ENCODE results near the gene TAF11. TPM values are rescaled to one million over a fixed set of nuclear protein-coding genes. Genes with fewer than 3 reads are reported as not detected.
"Not testable (repeated sequence)": the region's sequence is repeated elsewhere in the genome, so short reads cannot be mapped to it uniquely, and the experiment has no call there.

The TAF11 gene
- polyA plus RNA-seq, 4 donors: 31.0 to 45.2 (median 38.9) TPM

- Histone ChIP-seq H3K27ac (ENCODE audit: low read depth in 1 of 3, low read length in 2 of 3) (no peak overlapping the region), H3K4me1 (ENCODE audit: control insufficient read depth in 3 of 3, insufficient read depth in 2 of 3, low read depth in 1 of 3, low read length in 2 of 3) (no peaks in the 10 kb centered on the region), H3K9me3 (ENCODE audit: control insufficient read depth in 2 of 2, insufficient read depth in 1 of 2, low read depth in 1 of 2, low read length in 1 of 2) (no peaks in the 10 kb centered on the region), H3K36me3 (ENCODE audit: control insufficient read depth in 3 of 3, insufficient read depth in 2 of 3, low read depth in 1 of 3, low read length in 3 of 3) (peaks cover 13 to 53% (median 13%) of the 10 kb centered on the region in 3 donors), H3K4me3 (ENCODE audit: low read depth in 1 of 3, low read length in 3 of 3) (no peak overlapping the region), H3K27me3 (ENCODE audit: control insufficient read depth in 3 of 3, insufficient read depth in 3 of 3, low read length in 3 of 3) (no peaks in the 10 kb centered on the region)
- FAIRE-seq (no peak), DNase-seq (no peak)
- WGBS, 3 donors: 89 to 95% (median 90%) methylated on average over 4 of the region's 4 CpGs
Measured at GRCh38 chr6:34852406-34853085, 35.3 kb downstream of the TAF11 start.

GRCh38 chr6:34851361-34851760, 36.5 kb downstream of the TAF11 start:
- Histone ChIP-seq H3K36me3 (ENCODE audit: control insufficient read depth in 3 of 3, insufficient read depth in 2 of 3, low read depth in 1 of 3, low read length in 3 of 3) (peaks cover 4 to 45% (median 8%) of the 10 kb centered on the region in 3 donors), H3K27me3 (ENCODE audit: control insufficient read depth in 3 of 3, insufficient read depth in 3 of 3, low read length in 3 of 3) (no peaks in the 10 kb centered on the region), H3K4me3 (ENCODE audit: low read depth in 1 of 3, low read length in 3 of 3) (no peak overlapping the region), H3K4me1 (ENCODE audit: control insufficient read depth in 3 of 3, insufficient read depth in 2 of 3, low read depth in 1 of 3, low read length in 2 of 3) (no peaks in the 10 kb centered on the region), H3K27ac (ENCODE audit: low read depth in 1 of 3, low read length in 2 of 3) (no peak overlapping the region), H3K9me3 (ENCODE audit: control insufficient read depth in 2 of 2, insufficient read depth in 1 of 2, low read depth in 1 of 2, low read length in 1 of 2) (no peaks in the 10 kb centered on the region)
- FAIRE-seq (no peak), DNase-seq (no peak)
- WGBS, 3 donors: 100% methylated on average over 1 of the region's 1 CpG

- 92 to 94% (median 94%) methylated on average over 6 of the region's 6 CpGs for WGBS, 3 donors
- H3K27ac ChIP-seq (ENCODE audit: low read depth in 1 of 3, low read length in 2 of 3); DNase-seq; FAIRE-seq; H3K4me3 ChIP-seq (ENCODE audit: low read depth in 1 of 3, low read length in 3 of 3); H3K9me3 ChIP-seq (ENCODE audit: control insufficient read depth in 2 of 2, insufficient read depth in 1 of 2, low read depth in 1 of 2, low read length in 1 of 2); H3K4me1 ChIP-seq (ENCODE audit: control insufficient read depth in 3 of 3, insufficient read depth in 2 of 3, low read depth in 1 of 3, low read length in 2 of 3); H3K27me3 ChIP-seq (ENCODE audit: control insufficient read depth in 3 of 3, insufficient read depth in 3 of 3, low read length in 3 of 3): not testable (repeated sequence)
- H3K36me3 ChIP-seq (ENCODE audit: control insufficient read depth in 3 of 3, insufficient read depth in 2 of 3, low read depth in 1 of 3, low read length in 3 of 3): peaks cover 1 to 39% (median 4%) of the 10 kb centered on the region in 3 donors
Measured at GRCh38 chr6:34849066-34849465, 38.8 kb downstream of the TAF11 start.

- FAIRE-seq: no peak
- Histone ChIP-seq H3K27me3 (ENCODE audit: control insufficient read depth in 3 of 3, insufficient read depth in 3 of 3, low read length in 3 of 3) (no peaks in the 10 kb centered on the region), H3K27ac (ENCODE audit: low read depth in 1 of 3, low read length in 2 of 3) (no peak overlapping the region), H3K4me1 (ENCODE audit: control insufficient read depth in 3 of 3, insufficient read depth in 2 of 3, low read depth in 1 of 3, low read length in 2 of 3) (no peaks in the 10 kb centered on the region), H3K36me3 (ENCODE audit: control insufficient read depth in 3 of 3, insufficient read depth in 2 of 3, low read depth in 1 of 3, low read length in 3 of 3) (peaks cover 0 to 37% (median 9%) of the 10 kb centered on the region in 3 donors), H3K4me3 (ENCODE audit: low read depth in 1 of 3, low read length in 3 of 3) (no peak overlapping the region), H3K9me3 (ENCODE audit: control insufficient read depth in 2 of 2, insufficient read depth in 1 of 2, low read depth in 1 of 2, low read length in 1 of 2) (no peaks in the 10 kb centered on the region)
- DNase-seq: no peak
- 95 to 98% (median 97%) methylated on average over 15 of the region's 15 CpGs for WGBS, 3 donors
Measured at GRCh38 chr6:34839666-34840352, 48.0 kb downstream of the TAF11 start.

- Histone ChIP-seq H3K9me3 (ENCODE audit: control insufficient read depth in 2 of 2, insufficient read depth in 1 of 2, low read depth in 1 of 2, low read length in 1 of 2) (no peaks in the 10 kb centered on the region), H3K36me3 (ENCODE audit: control insufficient read depth in 3 of 3, insufficient read depth in 2 of 3, low read depth in 1 of 3, low read length in 3 of 3) (peaks cover 0 to 37% (median 17%) of the 10 kb centered on the region in 3 donors), H3K27me3 (ENCODE audit: control insufficient read depth in 3 of 3, insufficient read depth in 3 of 3, low read length in 3 of 3) (no peaks in the 10 kb centered on the region), H3K27ac (ENCODE audit: low read depth in 1 of 3, low read length in 2 of 3) (no peak overlapping the region), H3K4me1 (ENCODE audit: control insufficient read depth in 3 of 3, insufficient read depth in 2 of 3, low read depth in 1 of 3, low read length in 2 of 3) (no peaks in the 10 kb centered on the region), H3K4me3 (ENCODE audit: low read depth in 1 of 3, low read length in 3 of 3) (no peak overlapping the region)
- no peak for DNase-seq
- no peak for FAIRE-seq
Measured at GRCh38 chr6:34837528-34837927, 50.3 kb downstream of the TAF11 start.

DNA sequence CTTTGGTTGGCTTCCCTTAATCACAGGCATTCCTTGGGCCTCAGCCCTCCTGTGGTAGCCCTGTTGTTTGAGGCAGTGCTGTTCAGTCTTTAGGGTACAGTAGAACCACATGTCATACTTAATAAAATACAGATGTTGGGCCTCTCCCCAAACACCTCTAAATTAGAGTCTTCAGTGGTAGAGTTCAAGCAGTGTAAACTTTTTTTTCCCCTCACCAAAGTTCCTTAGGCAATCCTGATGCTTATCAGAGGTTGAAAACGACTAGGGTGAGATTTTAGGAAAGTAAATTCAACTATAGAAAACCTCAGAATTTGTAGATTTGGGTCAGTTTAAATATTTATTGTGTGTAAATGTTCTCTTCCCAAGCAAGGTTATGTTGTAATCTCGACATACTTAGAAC, 51.4 kb downstream of the TAF11 start:
- Histone ChIP-seq H3K4me1 (ENCODE audit: control insufficient read depth in 3 of 3, insufficient read depth in 2 of 3, low read depth in 1 of 3, low read length in 2 of 3) (no peaks in the 10 kb centered on the region), H3K27me3 (ENCODE audit: control insufficient read depth in 3 of 3, insufficient read depth in 3 of 3, low read length in 3 of 3) (no peaks in the 10 kb centered on the region), H3K36me3 (ENCODE audit: control insufficient read depth in 3 of 3, insufficient read depth in 2 of 3, low read depth in 1 of 3, low read length in 3 of 3) (peaks cover 0 to 44% (median 17%) of the 10 kb centered on the region in 3 donors), H3K27ac (ENCODE audit: low read depth in 1 of 3, low read length in 2 of 3) (no peak overlapping the region), H3K9me3 (ENCODE audit: control insufficient read depth in 2 of 2, insufficient read depth in 1 of 2, low read depth in 1 of 2, low read length in 1 of 2) (no peaks in the 10 kb centered on the region), H3K4me3 (ENCODE audit: low read depth in 1 of 3, low read length in 3 of 3) (no peak overlapping the region)
- DNase-seq (no peak), FAIRE-seq (no peak)
- WGBS, 3 donors: 61 to 69% (median 63%) methylated on average over 2 of the region's 2 CpGs

DNA sequence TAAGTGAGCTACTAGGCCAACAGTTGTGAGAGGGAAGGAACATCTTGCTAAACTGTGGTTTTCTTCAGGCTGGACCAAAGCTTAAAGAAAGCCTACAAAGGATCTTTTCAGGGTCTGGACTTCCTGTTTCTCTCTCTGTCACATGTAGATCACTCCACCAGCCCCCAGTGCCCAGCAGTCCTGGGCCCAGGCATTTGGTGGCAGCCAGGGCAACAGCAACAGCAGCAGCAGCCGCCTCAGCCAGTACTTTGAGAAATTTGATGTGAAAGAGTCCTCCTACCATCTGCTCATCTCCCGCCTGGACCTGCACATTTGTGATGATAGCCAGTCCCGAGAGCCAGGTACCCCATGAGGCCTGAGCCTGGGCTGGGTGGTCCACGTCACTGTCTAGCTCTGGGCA, 51.8 kb downstream of the TAF11 start:
- H3K4me1 ChIP-seq (ENCODE audit: control insufficient read depth in 3 of 3, insufficient read depth in 2 of 3, low read depth in 1 of 3, low read length in 2 of 3): no peaks in the 10 kb centered on the region
- H3K36me3 ChIP-seq (ENCODE audit: control insufficient read depth in 3 of 3, insufficient read depth in 2 of 3, low read depth in 1 of 3, low read length in 3 of 3): peaks cover 0 to 42% (median 17%) of the 10 kb centered on the region in 3 donors
- WGBS, 3 donors: 97 to 99% (median 98%) methylated on average over 4 of the region's 4 CpGs
- DNase-seq (no peak), FAIRE-seq (no peak)
- H3K27ac ChIP-seq (ENCODE audit: low read depth in 1 of 3, low read length in 2 of 3): no peak overlapping the region
- H3K9me3 ChIP-seq (ENCODE audit: control insufficient read depth in 2 of 2, insufficient read depth in 1 of 2, low read depth in 1 of 2, low read length in 1 of 2): no peaks in the 10 kb centered on the region
- no peak overlapping the region for H3K4me3 ChIP-seq (ENCODE audit: low read depth in 1 of 3, low read length in 3 of 3)
- no peaks in the 10 kb centered on the region for H3K27me3 ChIP-seq (ENCODE audit: control insufficient read depth in 3 of 3, insufficient read depth in 3 of 3, low read length in 3 of 3)

- FAIRE-seq: no peak
- Histone ChIP-seq H3K27ac (ENCODE audit: low read depth in 1 of 3, low read length in 2 of 3) (no peak overlapping the region), H3K27me3 (ENCODE audit: control insufficient read depth in 3 of 3, insufficient read depth in 3 of 3, low read length in 3 of 3) (no peaks in the 10 kb centered on the region), H3K36me3 (ENCODE audit: control insufficient read depth in 3 of 3, insufficient read depth in 2 of 3, low read depth in 1 of 3, low read length in 3 of 3) (peaks cover 0 to 40% (median 17%) of the 10 kb centered on the region in 3 donors), H3K4me3 (ENCODE audit: low read depth in 1 of 3, low read length in 3 of 3) (no peak overlapping the region), H3K4me1 (ENCODE audit: control insufficient read depth in 3 of 3, insufficient read depth in 2 of 3, low read depth in 1 of 3, low read length in 2 of 3) (no peaks in the 10 kb centered on the region), H3K9me3 (ENCODE audit: control insufficient read depth in 2 of 2, insufficient read depth in 1 of 2, low read depth in 1 of 2, low read length in 1 of 2) (no peaks in the 10 kb centered on the region)
- no peak for DNase-seq
- 84 to 92% (median 87%) methylated on average over 4 of the region's 4 CpGs for WGBS, 3 donors
Measured at GRCh38 chr6:34834789-34835518, 52.9 kb downstream of the TAF11 start.

Data from small intestine (tissue), 7 donors.